T-helper 1 cell treated with Interleukin-12 subunit alpha and Interleukin-12 subunit beta and Interleukin-4 antibody, amounts not matched to agents 30 μg/mL and 1 μg/mL, for 36 hours (primary cell): ENCODE data around the gene TESK2.
"Not testable (repeated sequence)": the region's sequence is repeated elsewhere in the genome, so short reads cannot be mapped to it uniquely, and the experiment has no call there.

ENCODE experiments used
- H3K27ac Mint-ChIP-seq: one replicate; pipeline ENCODE4 v1.8.0; 2021; ENCODE audit warnings: mild to moderate bottlenecking, mixed read lengths
- H3K27me3 Mint-ChIP-seq: one replicate; pipeline ENCODE4 v1.8.0; 2021; ENCODE audit warnings: low read depth, mixed read lengths
- H3K36me3 Mint-ChIP-seq: one replicate; pipeline ENCODE4 v1.8.0; 2021; ENCODE audit warnings: low read depth, mixed read lengths
- H3K4me1 Mint-ChIP-seq: one replicate; pipeline ENCODE4 v1.8.0; 2021; ENCODE audit warnings: low read depth, mixed read lengths
- H3K4me3 Mint-ChIP-seq: one replicate; pipeline ENCODE4 v1.8.0; 2021; ENCODE audit warnings: mild to moderate bottlenecking, moderate library complexity, mixed read lengths
- H3K9me3 Mint-ChIP-seq: one replicate; pipeline ENCODE4 v1.8.0; 2021; ENCODE audit warnings: mixed read lengths

The TESK2 gene

GRCh38 chr1:45493116-45493697, 2.2 kb upstream of the TESK2 start:
- Mint-ChIP-seq H3K27me3 (peaks cover 7% of the 10 kb centered on the region), H3K27ac (no peak overlapping the region), H3K4me1 (peaks cover 10% of the 10 kb centered on the region), H3K36me3 (no peaks in the 10 kb centered on the region), H3K9me3 (no peaks in the 10 kb centered on the region), H3K4me3 (no peak overlapping the region)

- no peak overlapping the region for H3K27ac Mint-ChIP-seq
- no peak overlapping the region for H3K4me3 Mint-ChIP-seq
- no peaks in the 10 kb centered on the region for H3K9me3 Mint-ChIP-seq
Measured at GRCh38 chr1:45492691-45493090, 1.7 kb upstream of the TESK2 start.

GRCh38 chr1:45491487-45492260, 711 bp upstream of the TESK2 start:
- no peaks in the 10 kb centered on the region for H3K9me3 Mint-ChIP-seq
- peaks cover 17% of the 10 kb centered on the region for H3K27me3 Mint-ChIP-seq
- H3K4me1 Mint-ChIP-seq, result peaks cover 12% of the 10 kb centered on the region
- H3K4me3 Mint-ChIP-seq, result no peak overlapping the region
- no peak overlapping the region for H3K27ac Mint-ChIP-seq
- H3K36me3 Mint-ChIP-seq, result no peaks in the 10 kb centered on the region

More at GRCh38 chr1:45492691-45493090, 1.7 kb upstream of the TESK2 start:
- H3K27me3 Mint-ChIP-seq, result peaks cover 10% of the 10 kb centered on the region
- H3K36me3 Mint-ChIP-seq, result no peaks in the 10 kb centered on the region
- H3K4me1 Mint-ChIP-seq, result peaks cover 12% of the 10 kb centered on the region

GRCh38 chr1:45490121-45490625, 790 bp downstream of the TESK2 start:
- H3K27me3 Mint-ChIP-seq, result peaks cover 17% of the 10 kb centered on the region
- no peaks in the 10 kb centered on the region for H3K36me3 Mint-ChIP-seq
- no peak overlapping the region for H3K27ac Mint-ChIP-seq
- peaks cover 10% of the 10 kb centered on the region for H3K4me1 Mint-ChIP-seq
- H3K9me3 Mint-ChIP-seq, result no peaks in the 10 kb centered on the region
- no peak overlapping the region for H3K4me3 Mint-ChIP-seq

GRCh38 chr1:45489379-45489778, 1.6 kb downstream of the TESK2 start:
- H3K4me1 Mint-ChIP-seq, result peaks cover 10% of the 10 kb centered on the region
- peak overlapping the region; percentile 27 for H3K4me3 Mint-ChIP-seq
- peaks cover 17% of the 10 kb centered on the region for H3K27me3 Mint-ChIP-seq
- not testable (repeated sequence) for H3K9me3 Mint-ChIP-seq, H3K36me3 Mint-ChIP-seq, H3K27ac Mint-ChIP-seq

GRCh38 chr1:45488666-45489377, 2.1 kb downstream of the TESK2 start:
- Mint-ChIP-seq H3K4me1 (peaks cover 10% of the 10 kb centered on the region), H3K4me3 (peak overlapping the region; percentile 27), H3K27me3 (peaks cover 17% of the 10 kb centered on the region), H3K27ac (no peak overlapping the region), H3K36me3 (no peaks in the 10 kb centered on the region), H3K9me3 (no peaks in the 10 kb centered on the region)

GRCh38 chr1:45485949-45486348, 5.0 kb downstream of the TESK2 start:
- no peaks in the 10 kb centered on the region for H3K9me3 Mint-ChIP-seq
- H3K4me3 Mint-ChIP-seq, result no peak overlapping the region
- no peak overlapping the region for H3K27ac Mint-ChIP-seq

GRCh38 chr1:45479039-45479748, 11.8 kb downstream of the TESK2 start:
- Mint-ChIP-seq H3K9me3 (no peaks in the 10 kb centered on the region), H3K27ac (no peak overlapping the region), H3K27me3 (no peaks in the 10 kb centered on the region), H3K36me3 (no peaks in the 10 kb centered on the region), H3K4me3 (no peak overlapping the region), H3K4me1 (peaks cover 3% of the 10 kb centered on the region)

More at GRCh38 chr1:45485949-45486348, 5.0 kb downstream of the TESK2 start:
- H3K36me3 Mint-ChIP-seq, result no peaks in the 10 kb centered on the region
- H3K27me3 Mint-ChIP-seq, result peaks cover 17% of the 10 kb centered on the region
- H3K4me1 Mint-ChIP-seq, result peaks cover 8% of the 10 kb centered on the region

GRCh38 chr1:45478121-45478814, 12.7 kb downstream of the TESK2 start:
- H3K27ac Mint-ChIP-seq, result no peak overlapping the region
- no peak overlapping the region for H3K4me3 Mint-ChIP-seq
- H3K36me3 Mint-ChIP-seq, result no peaks in the 10 kb centered on the region
- no peaks in the 10 kb centered on the region for H3K9me3 Mint-ChIP-seq
- no peaks in the 10 kb centered on the region for H3K27me3 Mint-ChIP-seq
- peaks cover 3% of the 10 kb centered on the region for H3K4me1 Mint-ChIP-seq

GRCh38 chr1:45477646-45478045, 13.3 kb downstream of the TESK2 start:
- H3K27me3 Mint-ChIP-seq, result no peaks in the 10 kb centered on the region
- H3K36me3 Mint-ChIP-seq, result no peaks in the 10 kb centered on the region
- H3K9me3 Mint-ChIP-seq, result no peaks in the 10 kb centered on the region
- peaks cover 3% of the 10 kb centered on the region for H3K4me1 Mint-ChIP-seq
- no peak overlapping the region for H3K4me3 Mint-ChIP-seq
- H3K27ac Mint-ChIP-seq, result no peak overlapping the region

GRCh38 chr1:45474194-45474593, 16.8 kb downstream of the TESK2 start:
- not testable (repeated sequence) for H3K9me3 Mint-ChIP-seq, H3K4me3 Mint-ChIP-seq, H3K4me1 Mint-ChIP-seq, H3K27ac Mint-ChIP-seq, H3K27me3 Mint-ChIP-seq, H3K36me3 Mint-ChIP-seq

- H3K9me3 Mint-ChIP-seq, result no peaks in the 10 kb centered on the region
- H3K36me3 Mint-ChIP-seq, result no peaks in the 10 kb centered on the region
- H3K4me3 Mint-ChIP-seq, result no peak overlapping the region
- no peaks in the 10 kb centered on the region for H3K4me1 Mint-ChIP-seq
- peaks cover 3% of the 10 kb centered on the region for H3K27me3 Mint-ChIP-seq
- H3K27ac Mint-ChIP-seq, result no peak overlapping the region
Measured at GRCh38 chr1:45473302-45473701, 17.7 kb downstream of the TESK2 start.

- Mint-ChIP-seq H3K4me1 (no peaks in the 10 kb centered on the region), H3K4me3 (no peak overlapping the region), H3K9me3 (no peaks in the 10 kb centered on the region), H3K36me3 (no peaks in the 10 kb centered on the region), H3K27ac (no peak overlapping the region), H3K27me3 (peaks cover 3% of the 10 kb centered on the region)
Measured at GRCh38 chr1:45470306-45470798, 20.6 kb downstream of the TESK2 start.

GRCh38 chr1:45467353-45467752, 23.6 kb downstream of the TESK2 start:
- H3K4me1 Mint-ChIP-seq, H3K9me3 Mint-ChIP-seq, H3K27ac Mint-ChIP-seq, H3K27me3 Mint-ChIP-seq, H3K36me3 Mint-ChIP-seq, H3K4me3 Mint-ChIP-seq: not testable (repeated sequence)
